ENCODE results near the gene ARHGEF1.
A peak's percentile ranks its signal among the peaks of the same experiment; 100 is the strongest.

The ARHGEF1 gene

GRCh38 chr19:41920882-41921576 is 38.0 kb downstream of the ARHGEF1 start:
- H3K27me3 Mint-ChIP-seq (ENCODE audit: low read depth), result no peaks in the 10 kb centered on the region
- TF ChIP-seq, protein P1, sequence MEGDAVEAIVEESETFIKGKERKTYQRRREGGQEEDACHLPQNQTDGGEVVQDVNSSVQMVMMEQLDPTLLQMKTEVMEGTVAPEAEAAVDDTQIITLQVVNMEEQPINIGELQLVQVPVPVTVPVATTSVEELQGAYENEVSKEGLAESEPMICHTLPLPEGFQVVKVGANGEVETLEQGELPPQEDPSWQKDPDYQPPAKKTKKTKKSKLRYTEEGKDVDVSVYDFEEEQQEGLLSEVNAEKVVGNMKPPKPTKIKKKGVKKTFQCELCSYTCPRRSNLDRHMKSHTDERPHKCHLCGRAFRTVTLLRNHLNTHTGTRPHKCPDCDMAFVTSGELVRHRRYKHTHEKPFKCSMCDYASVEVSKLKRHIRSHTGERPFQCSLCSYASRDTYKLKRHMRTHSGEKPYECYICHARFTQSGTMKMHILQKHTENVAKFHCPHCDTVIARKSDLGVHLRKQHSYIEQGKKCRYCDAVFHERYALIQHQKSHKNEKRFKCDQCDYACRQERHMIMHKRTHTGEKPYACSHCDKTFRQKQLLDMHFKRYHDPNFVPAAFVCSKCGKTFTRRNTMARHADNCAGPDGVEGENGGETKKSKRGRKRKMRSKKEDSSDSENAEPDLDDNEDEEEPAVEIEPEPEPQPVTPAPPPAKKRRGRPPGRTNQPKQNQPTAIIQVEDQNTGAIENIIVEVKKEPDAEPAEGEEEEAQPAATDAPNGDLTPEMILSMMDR (IDR thresholded peaks at IDR 0.05; ENCODE audit: unreplicated experiment in 3 of 3), result no peak
- no peaks in the 10 kb centered on the region for H3K9me3 Mint-ChIP-seq
- no peaks in the 10 kb centered on the region for H3K4me1 Mint-ChIP-seq
- H3K36me3 Mint-ChIP-seq (ENCODE audit: low read depth), result no peaks in the 10 kb centered on the region
- no peak overlapping the region for H3K27ac Mint-ChIP-seq
- H3K4me3 Mint-ChIP-seq, result no peak overlapping the region

DNA sequence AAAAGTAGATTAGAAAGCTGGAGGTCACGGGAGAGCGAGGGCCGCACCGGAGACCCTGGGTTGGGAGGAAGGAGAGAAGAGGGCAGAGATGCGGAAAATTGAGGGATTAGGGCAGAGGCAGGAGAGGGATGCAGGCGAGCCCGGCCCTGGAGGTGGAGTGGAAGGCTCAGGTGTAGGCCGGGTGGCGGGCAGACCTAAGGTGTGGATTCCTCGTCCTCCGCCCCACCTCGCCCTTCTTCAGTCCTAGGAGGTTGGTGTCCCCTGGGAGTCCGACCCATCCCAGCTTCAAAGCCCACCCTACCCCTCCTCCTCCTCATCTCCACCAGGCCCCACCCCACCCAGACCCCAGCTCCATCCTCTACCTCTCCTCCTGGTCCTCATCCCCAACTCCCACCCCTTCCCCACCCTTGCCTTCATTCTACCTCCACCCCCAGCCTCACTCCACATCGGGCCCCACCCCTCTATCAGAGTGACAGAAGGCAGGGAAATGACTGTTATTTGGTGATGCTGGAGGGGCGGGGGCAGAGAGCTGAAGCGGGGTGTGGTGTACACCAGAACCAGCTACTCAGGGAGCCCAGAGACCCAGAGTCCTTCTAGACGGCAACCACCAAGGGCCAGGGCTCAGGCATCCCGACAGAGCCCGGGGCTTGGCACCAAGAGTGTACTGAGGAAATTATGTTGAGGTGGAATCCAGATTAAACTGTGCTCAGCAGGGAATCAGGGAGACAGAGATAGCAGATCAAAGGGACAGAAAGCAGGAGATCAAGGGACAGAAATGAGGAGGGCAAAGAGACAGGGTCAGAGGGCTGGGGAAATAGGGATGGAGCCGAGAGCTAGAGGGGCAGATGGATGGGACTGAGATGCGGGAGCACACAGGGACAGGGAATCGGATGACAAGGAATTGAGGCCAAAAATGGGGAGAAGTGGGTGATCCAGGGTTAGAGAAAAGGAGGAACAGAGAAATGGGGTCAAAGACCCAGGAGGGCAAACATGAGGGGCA is 38.9 kb downstream of the ARHGEF1 start:
- TF ChIP-seq, protein P1 (IDR thresholded peaks at IDR 0.05; ENCODE audit: unreplicated experiment in 3 of 3), result no peak
- no peak overlapping the region for H3K4me3 Mint-ChIP-seq
- H3K27me3 Mint-ChIP-seq (ENCODE audit: low read depth), result no peaks in the 10 kb centered on the region
- no peaks in the 10 kb centered on the region for H3K9me3 Mint-ChIP-seq
- H3K4me1 Mint-ChIP-seq, result no peaks in the 10 kb centered on the region
- no peaks in the 10 kb centered on the region for H3K36me3 Mint-ChIP-seq (ENCODE audit: low read depth)
- no peak overlapping the region for H3K27ac Mint-ChIP-seq

- Mint-ChIP-seq H3K4me3 (no peak overlapping the region), H3K27me3 (ENCODE audit: low read depth) (no peaks in the 10 kb centered on the region), H3K36me3 (ENCODE audit: low read depth) (no peaks in the 10 kb centered on the region), H3K4me1 (no peaks in the 10 kb centered on the region), H3K27ac (no peak overlapping the region), H3K9me3 (no peaks in the 10 kb centered on the region)
- TF ChIP-seq, protein P1 (IDR thresholded peaks at IDR 0.05; ENCODE audit: unreplicated experiment in 3 of 3), result no peak
Observed at GRCh38 chr19:41922585-41922984, 39.6 kb downstream of the ARHGEF1 start.

- H3K4me3 Mint-ChIP-seq, result peak overlapping the region in 1 of 3 experiments; percentile 2
- H3K36me3 Mint-ChIP-seq (ENCODE audit: low read depth), result no peaks in the 10 kb centered on the region
- no peaks in the 10 kb centered on the region for H3K9me3 Mint-ChIP-seq
- H3K27me3 Mint-ChIP-seq (ENCODE audit: low read depth), result peaks cover 4% of the 10 kb centered on the region
- H3K4me1 Mint-ChIP-seq, result no peaks in the 10 kb centered on the region
- no peak overlapping the region for H3K27ac Mint-ChIP-seq
- TF ChIP-seq, protein P1 (IDR thresholded peaks at IDR 0.05; ENCODE audit: unreplicated experiment in 3 of 3), result no peak
Observed at GRCh38 chr19:41923045-41923788, 40.2 kb downstream of the ARHGEF1 start.

GRCh38 chr19:41924151-41925145 is 41.5 kb downstream of the ARHGEF1 start:
- Mint-ChIP-seq H3K27me3 (ENCODE audit: low read depth) (peaks cover 14% of the 10 kb centered on the region), H3K36me3 (ENCODE audit: low read depth) (no peaks in the 10 kb centered on the region), H3K27ac (no peak overlapping the region), H3K4me1 (peaks cover 8% of the 10 kb centered on the region), H3K4me3 (no peak overlapping the region), H3K9me3 (no peaks in the 10 kb centered on the region)
- TF ChIP-seq, protein P1 (IDR thresholded peaks at IDR 0.05; ENCODE audit: unreplicated experiment in 3 of 3), result no peak

Data from nephron (organoid).